HUES64 (cell line): ENCODE data around the gene GLA.
A peak's percentile ranks its signal among the peaks of the same experiment; 100 is the strongest.

Source experiments
- H3K27ac ChIP-seq: 2 replicates; pipeline ENCODE4 v1.7.0; 2013; ENCODE audit warnings: low read depth, low read length, inconsistent platforms
- H3K27me3 ChIP-seq: 2 replicates; pipeline ENCODE4 v1.6.1; 2013; ENCODE audit warnings: mild to moderate bottlenecking, low read length; ENCODE audit not compliant: insufficient read depth
- H3K36me3 ChIP-seq: 2 replicates; pipeline ENCODE4 v1.6.1; 2013; ENCODE audit warnings: mild to moderate bottlenecking, low read length; ENCODE audit not compliant: insufficient read depth
- H3K4me1 ChIP-seq: 2 replicates; pipeline ENCODE4 v1.6.1; 2013; ENCODE audit warnings: mild to moderate bottlenecking, low read length, moderate library complexity; ENCODE audit not compliant: insufficient read depth
- H3K4me3 ChIP-seq: 2 replicates; pipeline ENCODE4 v1.5.1; 2013; ENCODE audit warnings: mild to moderate bottlenecking, low read length, moderate library complexity
- H3K9ac ChIP-seq: 2 replicates; pipeline ENCODE4 v1.6.1; 2013; ENCODE audit warnings: mild to moderate bottlenecking, low read depth, low read length
- H3K9me3 ChIP-seq: 2 replicates; pipeline ENCODE4 v1.6.1; 2013; ENCODE audit warnings: low read depth, low read length; ENCODE audit not compliant: insufficient read depth
- WGBS: fragments of 150-250, 120-280 bp; methylation state at CpG from one replicate; pipeline ENCODE4 v1.1.7; 2013; ENCODE audit warnings: missing lambda C conversion rate; 5-methylcytosine and 5-hydroxymethylcytosine counted together

GLA gene

DNA sequence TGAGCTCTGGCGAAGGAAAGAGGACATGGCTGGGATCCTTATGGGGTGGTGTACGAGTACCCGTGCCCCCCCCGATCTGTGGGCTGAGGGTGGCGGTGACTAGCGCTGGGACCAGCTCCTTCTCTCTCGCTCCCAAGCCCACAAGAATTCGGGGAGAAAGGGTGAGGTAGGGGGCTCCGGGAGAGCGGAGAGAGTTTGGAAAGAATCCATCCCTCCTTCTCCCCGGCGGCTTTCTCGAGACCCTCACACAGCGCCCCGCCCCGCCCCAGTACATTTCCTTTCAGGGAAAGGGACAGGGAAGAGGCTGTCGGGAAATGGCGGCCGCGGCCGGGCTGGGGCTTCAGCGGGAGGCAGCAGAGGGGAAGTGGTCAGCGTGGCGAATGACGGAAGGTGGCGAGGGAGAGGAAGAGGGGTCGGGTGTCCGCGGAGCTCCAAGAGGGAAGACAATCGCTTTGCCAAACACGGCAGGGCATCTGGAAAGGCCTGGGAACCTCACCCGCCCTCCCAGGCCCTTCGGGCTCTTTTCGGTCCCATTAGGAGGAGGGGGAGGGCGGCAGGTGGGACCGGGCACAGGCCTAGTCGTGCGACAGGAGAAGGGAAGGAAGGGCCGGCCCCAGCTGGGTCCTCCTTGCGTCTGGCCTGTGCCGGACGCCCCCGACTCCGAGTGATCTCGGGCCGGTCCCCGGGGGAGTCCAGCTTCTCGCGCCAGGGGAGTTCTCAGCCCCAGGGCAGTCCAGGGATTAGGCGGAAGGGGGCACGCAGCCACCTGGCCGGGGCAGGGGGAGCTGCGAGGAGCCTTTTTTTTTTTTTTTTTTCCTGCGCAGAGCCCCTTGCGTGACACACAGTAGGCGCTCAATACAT lies 10.5 kb upstream of the GLA start:
- peak overlapping the region; percentile 68 for H3K27ac ChIP-seq

DNA sequence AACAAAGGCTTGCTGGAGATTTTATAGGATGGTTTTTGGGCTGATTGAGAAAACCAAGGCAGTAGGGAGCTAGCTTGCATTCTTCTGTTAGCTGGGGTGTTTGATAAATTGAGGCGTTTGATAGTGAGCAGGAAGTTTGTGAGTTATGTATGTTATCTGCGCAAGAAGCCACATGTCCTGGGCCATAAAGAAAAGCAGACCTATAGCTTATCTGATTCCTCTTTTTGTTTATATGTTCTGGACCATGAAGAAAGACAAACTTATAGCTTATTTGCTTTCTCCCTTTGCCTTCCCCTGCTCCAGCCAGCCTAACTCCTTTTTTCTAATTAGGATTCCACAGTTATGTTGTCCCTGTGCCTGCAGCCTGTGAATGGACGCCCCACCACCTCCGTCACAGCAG lies 9.5 kb upstream of the GLA start:
- Histone ChIP-seq H3K36me3 (peaks cover 20% of the 10 kb centered on the region), H3K9ac (peak overlapping the region; percentile 94; the same call in 1 of the 2 replicates), H3K27me3 (no peaks in the 10 kb centered on the region), H3K4me3 (peak overlapping the region; percentile 80), H3K9me3 (no peaks in the 10 kb centered on the region), H3K27ac (no peak overlapping the region), H3K4me1 (peaks cover 3% of the 10 kb centered on the region; the same call in 1 of the 2 replicates)
- 90% methylated on average over 4 of the region's 4 CpGs for WGBS

More for the DNA sequence above, 10.5 kb upstream of the GLA start:
- H3K36me3 ChIP-seq, result peaks cover 10% of the 10 kb centered on the region
- 3% methylated on average over 45 of the region's 56 CpGs for WGBS
- H3K9ac ChIP-seq, result peak overlapping the region; percentile 94
- no peaks in the 10 kb centered on the region for H3K27me3 ChIP-seq
- peak overlapping the region; percentile 80 for H3K4me3 ChIP-seq
- peaks cover 3% of the 10 kb centered on the region; the same call in 1 of the 2 replicates for H3K4me1 ChIP-seq
- no peaks in the 10 kb centered on the region for H3K9me3 ChIP-seq

DNA sequence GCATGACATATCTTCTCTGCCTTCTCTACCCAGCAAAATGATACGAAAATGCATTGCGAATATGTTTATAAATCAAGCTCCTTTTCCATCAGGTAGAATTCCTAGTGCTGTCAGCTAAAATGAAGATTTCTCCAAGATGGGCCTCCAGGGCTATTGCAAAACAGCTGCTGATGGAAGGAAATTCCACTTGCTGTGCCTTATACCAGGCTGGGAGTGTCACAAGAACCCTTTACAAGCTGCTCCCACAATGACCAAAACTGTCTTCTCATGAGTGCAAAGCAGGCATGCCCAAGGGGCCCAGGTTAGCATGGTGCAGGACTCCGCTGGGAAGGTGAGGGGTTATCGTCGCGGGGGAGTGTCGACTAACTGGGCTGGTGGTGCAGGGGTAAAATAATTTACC lies 9.0 kb upstream of the GLA start:
- 92% methylated on average over 7 of the region's 7 CpGs for WGBS
- no peak overlapping the region for H3K9ac ChIP-seq
- H3K4me3 ChIP-seq, result no peak overlapping the region
- peaks cover 3% of the 10 kb centered on the region; the same call in 1 of the 2 replicates for H3K4me1 ChIP-seq
- H3K27me3 ChIP-seq, result no peaks in the 10 kb centered on the region
- peaks cover 25% of the 10 kb centered on the region for H3K36me3 ChIP-seq
- H3K27ac ChIP-seq, result no peak overlapping the region
- H3K9me3 ChIP-seq, result no peaks in the 10 kb centered on the region

DNA sequence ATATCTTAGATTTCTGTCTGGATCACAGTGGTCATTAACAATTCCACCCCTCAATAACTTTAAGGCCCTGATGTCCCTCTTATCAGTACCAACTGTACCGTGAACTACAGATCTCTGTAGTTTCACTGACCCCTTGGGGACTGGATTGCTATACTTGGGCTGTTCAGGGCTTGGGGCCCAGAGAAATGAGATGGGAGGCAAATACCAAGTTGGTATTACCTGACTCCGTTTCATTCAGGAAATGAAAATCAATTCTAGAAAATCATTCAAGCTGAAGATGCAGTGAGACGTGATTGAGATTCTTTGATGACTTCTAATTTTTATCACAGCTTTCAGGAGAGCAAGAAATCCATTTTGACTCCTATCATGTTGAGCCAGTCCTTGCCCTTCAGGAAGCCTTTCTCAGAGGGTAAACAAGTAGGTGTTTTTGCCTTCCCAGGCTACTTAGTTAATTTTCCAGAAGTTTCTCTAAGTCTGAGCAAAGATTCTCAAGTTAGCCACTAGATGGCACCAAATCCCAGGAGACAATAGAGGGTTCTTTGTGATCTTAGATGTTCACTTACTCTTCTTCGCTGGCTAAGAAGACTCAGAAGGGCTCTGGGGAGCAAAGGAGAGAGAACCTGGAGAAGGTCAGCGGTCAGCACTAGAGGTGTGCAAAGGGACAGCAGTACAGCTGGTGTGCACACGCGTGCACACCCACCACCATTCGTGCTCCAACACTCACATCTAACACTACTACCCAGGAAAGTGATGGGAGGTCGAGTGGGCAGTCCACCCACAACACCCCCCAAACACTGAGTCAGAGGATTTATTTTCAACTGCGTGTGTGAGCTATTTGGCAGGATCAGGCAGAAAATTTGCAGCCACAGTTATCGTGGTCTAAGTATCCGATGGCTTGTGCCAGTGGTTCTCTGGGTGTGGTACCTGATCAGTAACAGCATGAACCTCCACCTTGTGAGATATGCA lies 7.7 kb upstream of the GLA start:
- H3K4me3 ChIP-seq, result no peak overlapping the region
- 79% methylated on average over 10 of the region's 12 CpGs for WGBS
- H3K9me3 ChIP-seq, result no peaks in the 10 kb centered on the region
- H3K36me3 ChIP-seq, result peaks cover 25% of the 10 kb centered on the region
- peak overlapping the region; percentile 53; the same call in 1 of the 2 replicates for H3K27ac ChIP-seq
- peaks cover 3% of the 10 kb centered on the region; the same call in 1 of the 2 replicates for H3K4me1 ChIP-seq
- no peaks in the 10 kb centered on the region for H3K27me3 ChIP-seq
- H3K9ac ChIP-seq, result 0 out of 2 replicates have a peak overlapping the region, but pooled peaks have one; percentile 47

DNA sequence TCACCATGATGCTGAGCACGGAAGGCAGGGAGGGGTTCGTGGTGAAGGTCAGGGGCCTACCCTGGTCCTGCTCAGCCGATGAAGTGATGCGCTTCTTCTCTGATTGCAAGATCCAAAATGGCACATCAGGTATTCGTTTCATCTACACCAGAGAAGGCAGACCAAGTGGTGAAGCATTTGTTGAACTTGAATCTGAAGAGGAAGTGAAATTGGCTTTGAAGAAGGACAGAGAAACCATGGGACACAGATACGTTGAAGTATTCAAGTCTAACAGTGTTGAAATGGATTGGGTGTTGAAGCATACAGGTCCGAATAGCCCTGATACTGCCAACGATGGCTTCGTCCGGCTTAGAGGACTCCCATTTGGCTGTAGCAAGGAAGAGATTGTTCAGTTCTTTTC lies 4.3 kb upstream of the GLA start:
- Histone ChIP-seq H3K27ac (no peak overlapping the region), H3K9me3 (no peaks in the 10 kb centered on the region), H3K4me1 (peaks cover 4% of the 10 kb centered on the region; the same call in 1 of the 2 replicates), H3K27me3 (no peaks in the 10 kb centered on the region), H3K9ac (no peak overlapping the region), H3K36me3 (peaks cover 30% of the 10 kb centered on the region), H3K4me3 (no peak overlapping the region)
- WGBS, result 94% methylated on average over 10 of the region's 10 CpGs

DNA sequence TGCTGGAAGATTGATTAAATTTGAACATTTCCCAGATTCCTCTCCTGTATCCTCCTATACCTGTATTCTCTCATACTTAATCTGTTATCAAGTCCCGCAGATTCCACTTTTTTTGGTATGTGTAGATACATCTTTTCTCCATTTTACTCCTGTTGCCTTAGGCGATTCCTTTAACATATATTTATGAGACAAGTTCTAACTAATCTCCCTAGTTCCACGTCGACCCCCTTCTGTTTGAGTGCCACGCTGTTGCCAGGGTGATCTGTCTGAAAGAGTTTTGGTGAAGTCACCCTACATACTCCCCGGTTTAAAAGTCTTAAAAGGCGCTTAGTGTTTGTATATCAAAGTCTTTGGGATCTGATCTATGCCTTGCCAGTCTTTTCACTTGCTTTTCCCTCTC lies 2.7 kb upstream of the GLA start:
- H3K36me3 ChIP-seq, result peaks cover 30% of the 10 kb centered on the region
- no peak overlapping the region for H3K9ac ChIP-seq
- no peaks in the 10 kb centered on the region for H3K27me3 ChIP-seq
- H3K4me1 ChIP-seq, result peaks cover 7% of the 10 kb centered on the region; the same call in 1 of the 2 replicates
- no peak overlapping the region for H3K27ac ChIP-seq
- no CpG with 5 or more reads among the region's 7 CpGs for WGBS
- H3K4me3 ChIP-seq, result peak overlapping the region; percentile 98; the same call in 1 of the 2 replicates
- H3K9me3 ChIP-seq, result no peaks in the 10 kb centered on the region

DNA sequence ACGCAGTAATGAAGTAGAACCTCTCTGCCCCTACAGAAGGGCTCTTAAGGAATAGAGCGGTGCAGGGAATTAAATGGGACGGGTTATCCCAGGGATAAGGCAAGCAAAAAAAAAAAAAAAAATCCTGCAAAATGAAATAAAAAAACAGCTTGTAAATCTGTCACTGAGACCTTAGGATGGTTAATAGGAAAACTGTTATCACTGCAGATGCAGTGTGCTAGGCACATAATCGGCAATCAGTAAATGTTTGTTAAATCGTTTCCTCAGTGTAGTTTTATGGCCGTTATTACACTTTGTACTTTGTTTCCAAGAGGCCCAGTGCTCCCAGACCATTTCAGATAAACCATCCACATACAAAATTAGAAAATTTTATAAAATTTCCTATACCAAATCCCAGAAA lies 1.3 kb upstream of the GLA start:
- H3K4me3 ChIP-seq, result peak overlapping the region; percentile 98
- H3K36me3 ChIP-seq, result peaks cover 28% of the 10 kb centered on the region
- 45% methylated on average over 4 of the region's 6 CpGs for WGBS
- no peak overlapping the region for H3K27ac ChIP-seq
- no peaks in the 10 kb centered on the region for H3K9me3 ChIP-seq
- H3K9ac ChIP-seq, result peak overlapping the region; percentile 97
- H3K4me1 ChIP-seq, result peaks cover 7% of the 10 kb centered on the region; the same call in 1 of the 2 replicates
- H3K27me3 ChIP-seq, result no peaks in the 10 kb centered on the region

DNA sequence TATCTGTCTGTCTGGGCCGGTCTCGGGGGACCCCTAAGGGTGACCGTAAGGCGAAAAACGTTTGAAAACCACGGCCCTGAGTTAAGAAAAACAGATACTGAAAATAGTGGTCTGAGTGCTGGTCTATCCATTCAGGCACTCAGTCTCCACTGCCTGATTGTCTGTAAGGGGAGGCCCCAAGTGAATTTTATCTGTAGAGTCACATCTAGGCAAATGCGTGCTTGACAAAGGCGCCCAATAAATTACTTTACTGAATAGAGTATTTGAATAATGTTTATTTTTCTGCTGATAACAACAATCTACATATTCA lies 762 bp upstream of the GLA start:
- WGBS, result 0% methylated on average over 6 of the region's 8 CpGs
- Histone ChIP-seq H3K27me3 (no peaks in the 10 kb centered on the region), H3K27ac (peak overlapping the region; percentile 95), H3K4me3 (peak overlapping the region; percentile 98), H3K36me3 (peaks cover 26% of the 10 kb centered on the region), H3K9me3 (no peaks in the 10 kb centered on the region), H3K9ac (peak overlapping the region; percentile 97), H3K4me1 (peaks cover 7% of the 10 kb centered on the region; the same call in 1 of the 2 replicates)

DNA sequence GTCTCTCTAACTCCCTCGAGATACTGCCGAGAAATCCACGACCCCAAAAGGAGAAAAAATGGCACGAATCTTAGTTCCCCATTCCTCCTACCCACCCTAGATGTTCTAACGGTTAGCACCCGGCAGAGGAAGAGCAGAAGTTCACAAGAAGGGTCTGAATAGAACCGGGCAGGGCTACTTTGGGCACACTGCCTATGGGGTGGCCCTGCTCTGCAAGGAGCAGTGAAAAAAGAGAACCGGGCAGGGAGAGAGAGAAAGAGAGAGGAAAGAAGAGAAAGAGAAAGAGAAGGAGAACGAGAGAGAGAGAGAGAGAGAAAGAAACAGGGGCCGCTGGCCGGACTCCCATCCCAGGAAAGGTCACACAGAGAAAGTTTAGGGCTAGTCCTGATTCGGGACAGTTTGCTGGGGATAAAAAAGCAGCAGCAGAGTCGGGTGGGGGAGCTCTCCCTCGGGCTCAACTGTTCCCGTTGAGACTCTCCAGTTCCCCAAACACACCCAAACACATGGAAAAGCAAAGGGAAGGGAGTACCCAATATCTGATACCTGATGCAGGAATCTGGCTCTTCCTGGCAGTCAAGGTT lies 468 bp downstream of the GLA start:
- Histone ChIP-seq H3K36me3 (peaks cover 17% of the 10 kb centered on the region), H3K9me3 (no peaks in the 10 kb centered on the region), H3K9ac (peak overlapping the region; percentile 97), H3K4me1 (peaks cover 7% of the 10 kb centered on the region; the same call in 1 of the 2 replicates), H3K27me3 (no peaks in the 10 kb centered on the region), H3K4me3 (peak overlapping the region; percentile 98), H3K27ac (peak overlapping the region; percentile 88)
- WGBS, result under 1% methylated on average over 15 of the region's 15 CpGs

DNA sequence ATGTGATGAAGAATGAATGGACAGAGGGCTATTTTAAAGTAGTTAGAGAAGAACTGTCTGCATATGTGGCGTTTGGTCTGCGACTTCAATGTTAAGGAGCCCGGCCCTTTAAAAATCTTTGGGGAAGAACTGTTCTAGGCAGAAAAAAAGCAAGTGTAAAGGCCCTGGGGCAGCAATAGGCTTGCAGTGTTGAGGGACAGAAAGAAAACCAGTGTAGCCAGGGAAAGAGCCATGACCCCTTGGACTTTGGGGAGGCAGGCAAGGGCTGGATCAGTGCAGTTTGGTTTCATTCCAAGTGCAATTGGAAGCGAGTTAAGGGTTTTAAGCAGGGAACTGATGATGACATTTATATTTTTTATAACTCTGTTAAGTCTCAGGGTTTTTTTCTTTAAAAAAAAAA lies 7.9 kb downstream of the GLA start:
- H3K27ac ChIP-seq, result no peak overlapping the region
- no peaks in the 10 kb centered on the region for H3K4me1 ChIP-seq
- WGBS, result 95% methylated on average over 3 of the region's 4 CpGs
- no peaks in the 10 kb centered on the region for H3K9me3 ChIP-seq
- H3K36me3 ChIP-seq, result peaks cover 48% of the 10 kb centered on the region
- no peak overlapping the region for H3K4me3 ChIP-seq
- H3K27me3 ChIP-seq, result no peaks in the 10 kb centered on the region
- no peak overlapping the region for H3K9ac ChIP-seq
